Measurements from ENCODE around the gene TBX10.

The TBX10 gene

GRCh38 chr11:67581469-67581868, 58.1 kb downstream of the TBX10 start:
- Histone ChIP-seq H3K27ac (ENCODE audit: low read length) (no peak overlapping the region), H3K36me3 (replicated peaks; ENCODE audit: insufficient read depth, low read length) (peaks cover 7% of the 10 kb centered on the region; the same call in 1 of the 2 replicates), H3K9ac (ENCODE audit: low read length) (no peak overlapping the region), H3K27me3 (replicated peaks; ENCODE audit: insufficient read depth, low read length) (peaks cover 23% of the 10 kb centered on the region), H3K9me2 (replicated peaks; ENCODE audit: insufficient read depth, low read length) (no peaks in the 10 kb centered on the region), H3K4me1 (ENCODE audit: low read length) (peaks cover 31% of the 10 kb centered on the region), H3K4me2 (ENCODE audit: low read depth, low read length) (no peak overlapping the region), H3F3A (ENCODE audit: insufficient read depth, low read length) (peaks cover 25% of the 10 kb centered on the region), H2AFZ (ENCODE audit: low read length) (no peak overlapping the region), H3K4me3 (ENCODE audit: low read length) (no peak overlapping the region), H4K20me1 (ENCODE audit: insufficient read depth, low read length) (peaks cover 3% of the 10 kb centered on the region; the same call in 1 of the 2 replicates), H3K79me2 (ENCODE audit: low read length) (peaks cover 24% of the 10 kb centered on the region), H3K9me3 (replicated peaks; ENCODE audit: insufficient read depth, low read length) (no peaks in the 10 kb centered on the region)
- TF ChIP-seq EZH2phosphoT487 (IDR thresholded peaks at IDR 0.05; ENCODE audit: low read length) = no peak
- TF ChIP-seq CTCF (IDR thresholded peaks at IDR 0.05; ENCODE audit: low read length) = no peak
- TF ChIP-seq EZH2 (optimal IDR thresholded peaks at IDR 0.05; ENCODE audit: low read depth, low read length) = no peak
- no peak for DNase-seq
